Hematopoietic multipotent progenitor cell (in vitro differentiated cells): ENCODE results near the gene SCN5A. TPM values are rescaled to one million over a fixed set of nuclear protein-coding genes. Genes with fewer than 3 reads are reported as not detected.

ENCODE experiments used
- DNase-seq, 3 donors: peaks; one replicate each; pipeline ENCODE4 v3.0.0-alpha.2; 2011 to 2015; ENCODE audit warnings: low read depth in 2 of 3, low spot score in 2 of 3
- total RNA-seq: library from RNA; depleted of rRNA; stranded (reverse); fragments of >200 nt; gene quantifications from one replicate; pipeline ENCODE4 v1.2.3, GENCODE V29; 2012

Gene SCN5A
- 0.27 TPM for total RNA-seq

DNA sequence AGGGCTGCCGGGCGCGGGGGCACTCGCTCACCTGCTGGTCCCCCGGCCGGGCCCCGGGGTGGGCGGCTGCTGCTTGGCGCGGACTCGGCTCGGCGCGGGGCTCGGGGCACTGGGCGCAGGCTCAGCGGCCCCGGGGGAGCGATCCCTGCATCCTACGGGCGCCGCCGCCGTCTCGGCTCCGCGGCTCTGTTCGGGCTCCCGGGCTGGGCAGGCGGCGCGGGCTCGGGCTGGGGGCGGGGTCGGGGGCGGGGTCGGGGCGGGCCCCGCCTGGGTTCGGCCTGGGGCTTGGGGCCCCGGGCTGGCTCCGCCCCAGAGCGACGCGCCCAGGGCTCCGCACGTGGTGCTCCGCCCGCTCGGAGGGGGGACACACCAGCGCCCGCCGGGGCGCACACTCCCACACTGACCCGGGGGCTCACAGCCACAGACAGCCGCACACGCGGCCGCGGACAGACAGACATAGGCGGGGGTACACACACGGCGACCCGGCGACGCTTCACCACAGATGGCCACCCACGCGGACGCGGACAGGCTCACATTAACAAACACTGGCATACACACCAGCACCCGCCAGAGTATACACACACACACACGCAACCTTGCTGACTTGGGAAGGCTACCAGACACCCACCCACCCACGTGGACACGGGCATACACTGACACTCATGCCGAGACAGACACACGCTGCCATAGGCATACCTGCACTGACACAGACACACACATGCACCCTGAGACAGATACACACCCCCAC lies at the start of gene SCN5A:
TSS of gene SCN5A (minus strand) at position 188 of the 748 bp plus-strand sequence. CDS start 16,380 bp downstream, outside the sequence.
- DNase-seq: peak in 2 of 3 donors; percentile 42 to 43

DNA sequence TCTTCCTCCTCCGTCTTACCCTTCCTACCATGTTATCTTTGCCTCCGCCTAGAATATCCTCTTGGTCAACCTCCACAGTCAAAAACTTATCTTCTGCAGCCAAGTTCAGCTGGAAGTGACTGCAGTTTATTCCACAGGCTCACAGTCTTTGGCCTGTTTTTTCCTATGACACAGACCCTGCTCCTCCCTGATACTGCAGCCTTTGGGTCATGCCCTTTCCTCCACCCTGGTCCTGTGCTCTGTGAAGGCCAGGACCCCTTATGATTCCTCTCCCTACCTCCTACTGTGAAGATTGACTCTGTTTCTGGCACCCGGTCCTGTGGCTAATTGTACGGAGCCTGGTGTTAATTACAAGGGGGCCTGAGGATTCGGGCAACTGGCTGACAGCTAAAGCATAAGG lies 49.3 kb upstream of the SCN5A start:
- DNase-seq: no peak

DNA sequence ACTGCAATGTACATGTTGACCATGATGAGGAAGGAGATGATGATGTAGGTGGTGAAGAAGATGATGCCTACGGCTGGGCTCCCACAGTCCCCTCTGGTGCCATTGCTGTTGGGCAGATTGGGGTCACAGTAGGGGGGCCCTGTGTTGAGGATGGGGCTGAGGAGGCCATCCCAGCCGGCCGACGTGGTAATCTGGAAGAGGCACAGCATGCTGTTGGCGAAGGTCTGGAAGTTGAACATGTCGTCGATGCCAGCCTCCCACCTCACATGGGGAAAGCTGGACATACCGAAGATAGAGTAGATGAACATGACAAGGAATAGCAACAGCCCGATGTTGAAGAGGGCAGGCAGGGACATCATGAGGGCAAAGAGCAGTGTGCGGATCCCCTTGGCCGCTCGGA lies 48.6 kb upstream of the SCN5A start:
- DNase-seq: no peak

DNA sequence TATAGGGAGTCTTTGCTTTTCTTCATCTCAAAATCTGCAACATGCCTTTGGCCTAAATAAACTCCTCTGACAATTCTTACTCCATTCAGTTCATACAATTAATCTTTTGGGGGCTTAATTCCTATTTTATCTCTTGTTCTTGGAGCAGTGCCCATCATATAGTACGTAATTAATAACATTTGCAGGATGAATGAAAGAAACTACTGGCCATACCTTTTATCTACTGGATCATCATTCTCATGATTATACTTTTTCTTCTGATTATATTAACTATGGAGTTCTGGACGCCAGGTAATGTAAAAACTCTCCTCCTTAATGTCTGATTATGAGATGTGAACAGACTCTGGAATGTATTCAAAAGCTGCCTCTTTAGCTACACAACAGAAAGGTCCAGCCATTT lies 46.5 kb upstream of the SCN5A start:
- no peak for DNase-seq

DNA sequence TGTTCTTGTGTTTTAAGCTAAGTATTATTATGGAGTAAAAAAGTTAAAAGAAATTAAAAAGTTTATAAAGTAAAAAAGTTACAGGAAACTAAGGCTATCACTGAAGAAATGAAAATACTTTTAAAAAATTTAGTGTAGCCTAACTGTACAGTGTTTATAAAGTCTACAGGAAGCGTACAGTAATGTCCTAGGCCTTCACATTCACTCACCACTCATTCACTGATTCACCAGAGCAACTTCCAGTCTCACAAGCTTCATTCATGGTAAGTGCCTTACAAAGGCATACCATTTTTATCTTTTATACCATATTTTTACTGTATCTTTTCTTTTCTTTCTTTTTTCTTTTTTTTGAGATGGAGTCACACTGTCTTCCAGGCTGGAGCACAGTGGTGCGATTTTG lies 40.7 kb upstream of the SCN5A start:
- no peak for DNase-seq

DNA sequence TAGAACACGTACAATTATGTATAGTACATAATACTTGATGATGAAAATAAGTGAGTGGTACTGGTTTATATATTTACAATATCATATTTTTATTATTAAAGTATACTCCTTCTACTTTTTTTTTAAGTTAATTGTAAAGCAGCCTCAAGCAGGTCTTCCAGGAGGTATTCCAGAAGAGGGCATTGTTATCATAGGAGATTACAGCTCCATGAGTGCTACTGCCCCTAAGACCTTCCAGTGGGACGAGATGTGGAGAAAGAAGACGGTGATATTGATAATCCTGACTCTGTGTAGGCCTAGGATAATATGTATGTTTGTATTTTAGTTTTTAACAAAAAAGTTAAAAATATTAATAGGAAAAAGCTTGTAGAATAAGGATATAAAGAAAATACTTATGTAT lies 40.3 kb upstream of the SCN5A start:
- no peak for DNase-seq

DNA sequence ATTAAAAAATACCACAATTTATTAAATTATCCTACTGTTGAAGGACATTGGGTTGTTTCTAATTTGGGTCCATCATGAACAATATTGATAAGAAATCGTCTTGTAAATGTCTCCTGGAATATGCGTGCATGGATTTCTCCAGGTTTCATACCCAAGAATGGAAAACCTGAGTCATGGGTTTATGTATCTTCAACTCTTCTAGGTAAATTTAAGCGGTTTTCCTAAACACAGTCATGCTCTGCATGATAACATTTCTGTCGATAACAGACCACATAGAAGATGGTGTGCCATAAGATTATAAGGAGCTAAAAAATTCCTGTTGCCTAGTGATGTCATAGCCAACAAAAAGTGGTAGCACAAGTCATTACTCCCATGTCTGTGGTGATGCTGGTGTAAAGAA lies 39.9 kb upstream of the SCN5A start:
- no peak for DNase-seq

DNA sequence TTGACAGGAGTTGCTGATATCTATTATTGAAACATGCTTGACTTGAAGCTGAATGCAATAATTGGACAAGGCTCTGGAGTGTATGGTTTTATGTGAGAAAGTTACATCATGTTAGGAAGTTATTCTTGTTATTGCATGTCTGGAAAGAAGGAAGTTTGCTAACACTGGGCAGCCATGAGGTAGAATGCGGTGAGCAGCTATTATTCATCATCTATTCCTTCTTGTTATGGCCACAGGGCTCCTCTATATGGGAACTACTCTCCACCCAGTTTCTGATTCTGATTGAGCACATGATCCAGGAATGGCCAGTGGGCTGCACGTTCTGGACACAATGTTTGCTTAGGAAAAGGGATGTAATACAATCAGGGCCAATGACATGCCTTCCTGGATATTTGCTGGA lies 37.8 kb upstream of the SCN5A start:
- DNase-seq: no peak

DNA sequence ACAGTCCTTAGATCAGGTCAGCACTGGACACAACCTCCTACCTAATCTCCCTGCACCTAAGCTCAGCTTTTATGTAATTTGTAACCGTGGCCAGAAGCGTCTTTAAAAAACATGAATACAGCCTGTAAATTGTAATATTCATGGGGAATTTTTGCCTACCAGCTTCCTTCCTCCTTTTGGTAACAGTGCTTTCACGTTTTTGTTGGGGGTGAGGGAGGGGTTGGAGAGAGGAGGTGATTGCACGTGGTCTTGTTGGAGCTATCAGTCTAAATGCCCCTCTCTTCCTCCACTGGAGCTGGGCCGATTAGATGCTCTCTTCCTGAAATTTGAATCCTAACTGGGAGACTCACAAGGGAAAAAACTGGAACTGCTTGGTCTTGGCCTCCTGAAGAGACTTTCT lies 35.1 kb upstream of the SCN5A start:
- DNase-seq: peak in 2 of 3 donors; percentile 16 to 38

DNA sequence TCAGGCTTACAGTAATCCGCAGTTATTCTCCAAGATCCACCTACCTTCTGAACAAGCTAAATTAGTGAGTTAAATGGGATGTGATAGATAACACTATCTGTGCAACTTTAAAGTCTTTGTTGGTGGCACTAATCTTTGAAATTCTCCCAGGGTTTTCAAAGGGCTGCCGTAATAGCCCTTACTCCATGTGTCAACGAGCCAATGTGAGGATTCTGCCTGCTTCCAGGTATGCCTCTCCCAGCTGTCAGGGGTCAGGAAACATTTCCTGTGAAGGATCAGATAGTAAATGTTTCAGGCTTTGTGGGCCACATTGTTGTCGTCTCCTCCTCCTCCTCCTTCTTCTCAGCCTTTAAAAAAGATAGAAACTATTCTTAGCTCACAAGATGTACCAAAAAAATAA lies 20.2 kb upstream of the SCN5A start:
- DNase-seq: no peak

DNA sequence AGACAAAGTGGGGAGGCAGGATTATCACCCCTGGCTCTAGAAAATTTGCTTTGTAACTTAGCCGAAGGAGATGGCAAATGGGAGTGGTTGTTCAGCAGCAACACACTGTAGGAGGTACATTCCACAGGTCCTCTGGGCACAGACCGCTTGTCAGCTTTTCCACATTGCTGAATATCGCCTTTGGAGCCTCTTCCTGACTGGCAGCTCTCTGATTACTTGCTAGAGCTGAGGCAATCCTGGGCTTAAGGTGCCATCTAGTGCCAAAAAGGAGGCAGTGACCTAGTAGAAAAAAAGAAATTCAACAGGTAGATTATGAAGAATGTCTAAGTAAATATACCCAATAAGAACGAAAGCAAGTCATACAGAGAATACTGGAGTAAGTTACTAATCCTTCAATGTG lies 13.1 kb upstream of the SCN5A start:
- DNase-seq: no peak

DNA sequence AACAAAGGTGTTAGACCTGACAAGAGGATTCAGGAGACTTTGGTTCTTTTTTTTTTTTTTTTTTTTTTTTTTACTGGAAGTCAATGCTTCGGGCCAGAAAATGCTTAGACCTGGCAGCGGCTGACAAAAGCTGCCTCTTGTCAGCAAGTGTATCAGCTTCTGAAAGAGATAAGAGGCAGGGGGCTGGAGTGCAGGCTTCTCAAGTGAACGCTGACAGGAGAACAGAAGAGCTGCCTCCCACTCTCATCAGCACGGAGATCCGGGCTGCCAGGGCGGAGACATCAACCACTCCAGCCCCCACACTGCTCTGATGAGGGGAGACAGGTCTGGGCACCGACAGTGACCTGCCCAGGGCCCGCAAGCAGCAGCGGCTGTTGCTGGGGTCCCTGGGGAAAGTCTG lies 9.4 kb upstream of the SCN5A start:
- no peak for DNase-seq

DNA sequence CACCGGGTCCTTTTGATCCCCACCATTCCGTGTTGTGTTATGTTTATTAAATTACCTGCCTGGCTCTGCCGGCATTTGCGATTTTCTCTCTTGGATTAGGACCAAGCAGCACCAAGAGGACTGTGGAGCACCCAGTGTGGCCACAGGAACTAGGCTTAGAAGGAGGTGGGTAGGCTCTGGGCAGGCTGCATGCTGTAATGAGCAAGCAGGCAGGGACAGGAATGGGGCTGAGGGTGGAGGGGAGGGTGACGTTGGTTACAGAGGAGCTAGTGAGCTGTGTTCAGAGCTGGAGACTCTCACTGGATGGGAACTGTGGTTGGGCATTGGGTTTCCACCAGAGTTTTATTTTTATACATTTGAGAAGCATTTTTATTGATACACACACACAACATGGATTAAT lies 7.9 kb upstream of the SCN5A start:
- no peak for DNase-seq

DNA sequence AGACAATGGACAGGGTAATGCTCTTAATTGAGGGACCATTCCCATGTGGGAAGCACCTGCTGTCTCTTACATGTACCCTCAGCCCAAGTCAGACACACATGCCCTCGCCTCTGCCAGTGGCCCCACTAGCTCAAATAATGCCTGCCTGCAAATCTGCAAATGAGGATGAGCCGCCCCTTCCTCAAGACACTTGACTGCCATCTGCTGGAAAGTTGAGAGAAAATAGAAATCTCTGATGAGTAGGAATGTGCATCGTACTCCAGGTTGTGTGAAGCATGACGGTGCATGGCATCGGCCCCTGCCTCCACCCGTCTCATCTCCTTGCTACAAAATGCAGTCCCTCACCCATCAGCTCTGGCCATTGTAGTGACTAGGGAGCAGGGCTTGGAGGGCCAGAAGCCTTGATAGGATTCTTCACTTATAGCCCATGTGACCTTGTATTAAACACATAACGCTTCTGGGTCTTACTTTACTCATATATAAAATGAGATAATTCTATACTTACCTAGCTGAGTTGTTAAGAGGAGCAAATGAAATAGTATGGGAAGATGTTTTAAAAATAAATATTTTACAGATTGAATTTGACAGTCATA lies 6.3 kb upstream of the SCN5A start:
- DNase-seq: peak in 2 of 3 donors; percentile 50 to 76

DNA sequence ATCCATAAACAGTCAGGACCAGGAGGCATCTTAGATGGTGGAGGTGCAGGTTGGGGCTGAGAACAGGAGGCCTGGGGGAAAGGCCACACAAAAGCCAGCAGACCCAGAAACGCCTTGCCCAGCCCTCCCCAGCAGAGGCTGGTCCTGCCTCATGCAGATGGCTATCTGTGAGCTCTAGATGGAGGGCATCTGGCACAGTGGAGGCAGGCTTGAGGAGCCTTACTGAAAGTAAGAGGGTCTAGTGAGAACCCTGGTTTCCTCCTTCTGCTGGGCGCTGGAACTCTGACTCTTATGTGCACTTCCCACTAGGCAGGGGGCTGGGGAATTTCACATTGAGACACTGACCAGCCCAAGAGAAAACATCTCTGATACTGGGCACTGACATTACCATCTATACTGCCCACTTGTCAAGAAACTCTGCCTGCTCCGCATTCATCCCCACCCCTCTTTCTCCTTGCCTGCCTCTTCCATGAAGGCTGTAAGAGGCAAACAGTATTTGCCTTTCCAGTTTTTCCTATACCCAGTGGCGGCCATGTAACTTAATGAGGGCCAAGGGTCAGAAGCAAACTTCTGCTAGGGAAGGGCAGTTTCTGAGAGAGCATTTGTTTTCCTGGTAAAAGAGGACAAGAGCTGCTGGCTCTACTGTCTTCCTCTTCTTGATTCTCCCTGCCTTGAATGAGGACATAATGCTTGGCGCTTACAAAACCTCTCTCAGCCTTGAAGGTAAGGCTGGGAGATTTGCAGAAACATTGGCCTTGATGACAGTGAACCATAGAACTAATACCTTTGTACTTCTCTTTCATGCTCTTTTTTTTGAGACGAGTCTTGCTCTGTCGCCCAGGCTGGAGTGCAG lies 4.4 kb upstream of the SCN5A start:
- no peak for DNase-seq

DNA sequence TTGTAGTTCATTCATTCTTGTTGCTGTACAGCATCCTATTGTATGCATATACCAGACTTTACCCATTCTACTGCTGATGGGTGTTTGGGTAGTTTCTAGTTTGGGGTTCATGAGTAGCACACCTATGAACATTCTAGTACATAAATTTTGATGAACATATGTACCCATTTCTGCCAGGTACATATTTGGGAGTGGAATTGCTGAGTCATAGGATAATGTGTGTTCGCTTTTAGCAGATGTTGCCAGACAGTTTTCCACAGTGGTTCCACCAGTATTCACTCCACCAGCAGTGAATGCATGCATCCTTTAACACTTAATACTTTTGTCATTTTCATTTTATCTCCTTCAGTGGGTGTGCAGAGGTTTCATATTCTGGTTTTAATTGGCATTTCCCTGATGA lies 3.4 kb upstream of the SCN5A start:
- no peak for DNase-seq

DNA sequence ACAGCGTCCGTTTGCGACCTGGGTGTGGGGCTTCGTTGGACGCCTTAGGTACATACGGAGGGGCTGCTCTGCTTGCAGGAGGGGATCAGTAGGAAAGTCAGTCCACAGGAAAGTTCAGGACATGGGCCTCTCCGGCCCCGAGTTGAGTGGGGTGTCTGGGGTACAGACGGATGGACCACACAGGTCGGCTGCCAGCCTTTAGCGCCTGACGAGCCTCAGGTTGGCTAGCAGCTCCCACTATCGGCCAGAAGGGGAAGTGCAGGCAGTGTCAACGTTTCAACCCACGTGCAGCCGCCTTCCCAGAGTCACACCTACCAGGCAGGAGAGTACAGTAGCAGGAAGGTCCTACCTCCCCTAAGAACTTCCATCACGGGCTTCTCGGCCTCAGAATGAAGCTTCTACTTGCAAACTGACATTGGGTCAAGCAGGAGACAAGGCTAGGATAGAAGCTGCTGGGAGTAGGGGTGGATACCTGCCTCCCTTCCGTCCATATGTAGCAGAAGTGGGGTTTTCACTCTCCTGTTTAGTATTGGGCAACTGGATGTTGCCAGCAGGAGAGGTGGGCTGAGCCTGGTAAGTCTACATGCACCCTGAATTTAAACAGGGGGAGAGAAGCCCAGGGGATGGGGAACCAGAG lies 1.8 kb upstream of the SCN5A start:
- peak; percentile 51 to 75 (median 59) for DNase-seq

DNA sequence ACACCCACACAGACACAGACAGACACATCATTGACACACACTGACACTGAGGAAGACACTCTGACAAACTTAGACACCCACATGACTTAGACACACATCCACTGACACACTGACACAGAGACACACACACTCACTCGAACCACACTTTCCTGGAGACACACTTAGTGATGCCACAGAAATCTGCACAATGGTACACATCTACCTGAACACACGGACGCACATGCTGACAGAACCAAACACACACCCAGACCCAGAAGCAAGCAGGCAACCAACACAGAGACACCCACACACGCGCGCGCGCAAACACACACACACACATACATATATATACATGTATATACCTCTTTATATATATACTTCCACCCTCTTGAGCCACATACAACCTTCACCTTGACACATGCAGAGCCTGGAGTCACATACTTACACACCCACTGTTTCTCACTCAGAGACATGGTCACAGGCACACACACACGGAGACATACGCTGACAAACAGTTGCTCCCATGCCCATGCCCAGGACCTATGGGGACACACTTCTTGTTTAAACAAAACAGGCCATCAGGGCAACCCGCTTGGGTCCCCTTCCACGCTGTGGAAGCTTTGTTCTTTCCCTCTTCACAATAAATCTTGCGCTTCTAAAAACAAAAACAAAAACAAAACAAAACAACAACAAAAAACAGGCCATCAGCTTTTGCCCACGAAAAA lies 913 bp upstream of the SCN5A start:
- peak in 1 of 3 donors; percentile 6 for DNase-seq

DNA sequence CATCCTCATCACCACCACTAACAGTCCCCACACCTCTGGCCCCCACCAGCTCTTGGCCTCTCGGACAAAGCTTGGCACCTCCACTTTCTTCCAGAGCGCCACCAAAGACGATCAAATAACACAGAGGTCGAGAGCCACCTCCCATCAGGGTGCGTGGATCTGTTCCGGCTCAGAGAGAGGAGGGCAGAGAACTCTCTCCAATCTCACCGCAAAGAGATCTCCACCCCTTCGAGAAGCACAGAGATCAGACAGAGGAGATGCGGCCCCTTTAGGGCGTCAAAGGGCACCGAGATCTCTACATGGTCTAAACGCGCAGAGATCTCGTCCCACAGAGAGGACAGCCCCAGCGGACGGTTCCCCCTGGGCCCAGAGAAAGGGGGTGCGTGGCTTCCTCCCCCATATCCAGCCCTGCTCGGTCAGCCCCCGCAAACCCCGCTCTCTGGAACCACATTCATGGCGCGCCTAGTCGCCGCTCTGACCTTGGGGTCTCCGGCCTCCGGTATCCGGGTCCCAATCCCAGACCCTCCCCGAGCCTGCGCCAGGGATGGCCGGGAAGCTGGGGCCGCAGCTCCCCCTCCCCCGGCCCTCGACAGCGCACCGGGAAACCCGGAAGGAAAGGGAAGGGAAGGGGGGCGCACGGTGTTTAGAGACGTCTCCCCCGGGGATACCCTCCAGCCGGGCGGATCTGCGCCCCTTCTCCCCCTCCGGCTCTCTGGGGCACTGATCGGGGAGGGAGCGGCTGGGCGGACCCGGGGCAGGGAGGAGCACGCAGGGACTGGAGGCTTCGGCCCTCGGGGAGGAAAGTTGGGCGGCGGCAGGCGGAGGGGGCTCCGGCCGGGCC lies 608 bp downstream of the SCN5A start:
- peak in 1 of 3 donors; percentile 9 for DNase-seq
